NCI-H526 treated with DMSO at 0.1 percent for 48 hours (cell line): ENCODE data around the gene HPS4.
"Not testable (repeated sequence)": the region's sequence is repeated elsewhere in the genome, so short reads cannot be mapped to it uniquely, and the experiment has no call there.

ENCODE experiments used
- DNase-seq: peaks from one replicate; lab custom pipeline; 2025; lab: John Stamatoyannopoulos, UW

HPS4 gene

GRCh38 chr22:26409719-26410335, 73.8 kb downstream of the HPS4 start:
- DNase-seq: no peak

DNA sequence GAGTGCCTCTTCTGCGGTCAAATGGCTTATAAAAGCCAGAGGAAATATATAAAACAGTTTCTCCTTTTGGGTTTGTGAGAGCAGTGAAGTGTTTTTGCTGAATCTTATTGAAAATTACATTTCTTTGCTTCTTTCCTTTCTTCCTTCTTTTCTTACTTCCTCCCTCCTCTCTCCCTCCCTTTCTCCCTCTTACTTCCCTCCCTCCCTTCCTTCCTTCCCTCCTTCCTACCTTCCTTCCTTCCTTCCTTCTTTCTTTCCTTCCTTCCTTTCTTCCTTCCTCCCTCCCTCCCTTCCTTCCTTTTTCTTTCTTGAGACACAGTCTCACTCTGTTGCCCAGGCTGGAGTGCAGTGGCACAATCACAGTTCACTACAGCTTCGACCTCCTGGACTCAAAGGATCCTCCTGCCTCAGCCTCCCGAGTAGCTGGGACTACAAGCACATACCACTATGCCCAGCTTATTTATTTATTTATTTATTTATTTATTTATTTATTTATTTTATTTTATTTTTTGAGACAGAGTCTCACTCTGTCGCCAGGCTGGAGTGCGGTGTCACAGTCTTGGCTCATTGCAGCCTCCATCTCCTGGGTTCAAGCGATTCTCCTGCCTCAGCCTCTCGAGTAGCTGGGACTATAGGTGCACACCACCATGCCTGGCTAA, 74.9 kb downstream of the HPS4 start:
- DNase-seq: not testable (repeated sequence)

- DNase-seq: no peak
These were observed 77.5 kb downstream of the HPS4 start for GRCh38 chr22:26406118-26406517.

GRCh38 chr22:26404851-26405421, 78.6 kb downstream of the HPS4 start:
- no peak for DNase-seq

DNA sequence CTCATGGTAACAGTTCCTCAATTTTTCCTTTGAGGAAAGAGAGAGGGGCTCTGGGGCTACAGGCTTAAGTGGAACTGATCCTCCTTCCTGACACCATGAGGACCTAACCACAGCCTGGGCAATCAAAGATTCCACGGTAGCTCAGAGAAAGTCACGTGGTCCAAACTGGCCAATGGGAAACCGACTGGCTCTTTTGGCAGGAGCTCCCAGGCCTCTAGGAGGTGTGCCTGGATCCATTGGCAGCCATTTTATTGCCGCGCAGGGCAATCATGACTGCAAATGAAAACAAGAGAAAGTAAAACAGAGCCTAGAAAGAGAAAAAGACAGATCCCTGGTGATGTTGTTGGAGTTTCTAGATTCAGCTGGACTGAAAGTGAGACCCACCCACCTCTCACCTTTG, 81.9 kb downstream of the HPS4 start:
- no peak for DNase-seq
